ENCODE measurements around the gene CFAP57.

- TF ChIP-seq CTCF (IDR thresholded peaks at IDR 0.05; ENCODE audit: poor library complexity, severe bottlenecking) (no peak), RAD21 (conservative IDR thresholded peaks at IDR 0.05) (no peak), EZH2 (IDR thresholded peaks at IDR 0.05; ENCODE audit: borderline replicate concordance, insufficient read depth, low read length, poor library complexity, severe bottlenecking) (no peak), POLR2AphosphoS5 (IDR thresholded peaks at IDR 0.05) (no peak), EP300 (conservative IDR thresholded peaks at IDR 0.05; ENCODE audit: poor library complexity, severe bottlenecking) (no peak), TAF1 (IDR thresholded peaks at IDR 0.05; ENCODE audit: low read depth) (no peak), MXI1 (conservative IDR thresholded peaks at IDR 0.05; ENCODE audit: poor library complexity, severe bottlenecking) (no peak), SMC3 (conservative IDR thresholded peaks at IDR 0.05; ENCODE audit: poor library complexity) (no peak)
- TF ChIP-seq, protein P1, sequence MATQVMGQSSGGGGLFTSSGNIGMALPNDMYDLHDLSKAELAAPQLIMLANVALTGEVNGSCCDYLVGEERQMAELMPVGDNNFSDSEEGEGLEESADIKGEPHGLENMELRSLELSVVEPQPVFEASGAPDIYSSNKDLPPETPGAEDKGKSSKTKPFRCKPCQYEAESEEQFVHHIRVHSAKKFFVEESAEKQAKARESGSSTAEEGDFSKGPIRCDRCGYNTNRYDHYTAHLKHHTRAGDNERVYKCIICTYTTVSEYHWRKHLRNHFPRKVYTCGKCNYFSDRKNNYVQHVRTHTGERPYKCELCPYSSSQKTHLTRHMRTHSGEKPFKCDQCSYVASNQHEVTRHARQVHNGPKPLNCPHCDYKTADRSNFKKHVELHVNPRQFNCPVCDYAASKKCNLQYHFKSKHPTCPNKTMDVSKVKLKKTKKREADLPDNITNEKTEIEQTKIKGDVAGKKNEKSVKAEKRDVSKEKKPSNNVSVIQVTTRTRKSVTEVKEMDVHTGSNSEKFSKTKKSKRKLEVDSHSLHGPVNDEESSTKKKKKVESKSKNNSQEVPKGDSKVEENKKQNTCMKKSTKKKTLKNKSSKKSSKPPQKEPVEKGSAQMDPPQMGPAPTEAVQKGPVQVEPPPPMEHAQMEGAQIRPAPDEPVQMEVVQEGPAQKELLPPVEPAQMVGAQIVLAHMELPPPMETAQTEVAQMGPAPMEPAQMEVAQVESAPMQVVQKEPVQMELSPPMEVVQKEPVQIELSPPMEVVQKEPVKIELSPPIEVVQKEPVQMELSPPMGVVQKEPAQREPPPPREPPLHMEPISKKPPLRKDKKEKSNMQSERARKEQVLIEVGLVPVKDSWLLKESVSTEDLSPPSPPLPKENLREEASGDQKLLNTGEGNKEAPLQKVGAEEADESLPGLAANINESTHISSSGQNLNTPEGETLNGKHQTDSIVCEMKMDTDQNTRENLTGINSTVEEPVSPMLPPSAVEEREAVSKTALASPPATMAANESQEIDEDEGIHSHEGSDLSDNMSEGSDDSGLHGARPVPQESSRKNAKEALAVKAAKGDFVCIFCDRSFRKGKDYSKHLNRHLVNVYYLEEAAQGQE (IDR thresholded peaks at IDR 0.05; ENCODE audit: borderline replicate concordance) = no peak
Measured at GRCh38 chr1:43149889-43150288, 22.2 kb upstream of the CFAP57 start.

All from neural cell (in vitro differentiated cells).